Pancreas (tissue), 10 donors: Measurements from ENCODE around the gene GLDC. TPM values are rescaled to one million over a fixed set of nuclear protein-coding genes. Genes with fewer than 3 reads are reported as not detected.

Experiments used
- ATAC-seq, 4 donors: fragments of 200-7000 bp; cut with Tn5 transposase; one replicate each; pipeline versions ENCODE4 v1.8.0 to v1.9.1; 2020; ENCODE audit warnings: mild to moderate bottlenecking in 4 of 4, moderate library complexity in 4 of 4
- DNase-seq, 6 donors: peaks; one replicate each; pipeline ENCODE4 v3.0.0-alpha.2; 2020
- FAIRE-seq: peaks from 2 replicates; lab custom pipeline; 2012; peaks lifted over from hg19 to GRCh38; lab: Jason Lieb, UNC
- H3K27ac ChIP-seq, 4 donors: fragments of 200-600 bp; sonication (generic); 1 replicate in 3 of 4; 2 replicates in 1 of 4; pipeline versions ENCODE4 v1.5.0 to v1.8.0; 2020
- H3K27me3 ChIP-seq, 4 donors: fragments of 200-600 bp; one replicate each; pipeline ENCODE4 v1.8.0; 2021
- H3K36me3 ChIP-seq, 3 donors: fragments of 200-600 bp; sonication (generic) in 1 of 3; one replicate each; pipeline versions ENCODE4 v1.5.0 to v1.8.0; 2020 to 2021
- H3K4me1 ChIP-seq, 3 donors: fragments of 200-600 bp; one replicate each; pipeline ENCODE4 v1.8.0; 2021
- H3K4me3 ChIP-seq, 4 donors: fragments of 200-600 bp; sonication (generic) in 2 of 4; one replicate each; pipeline versions ENCODE4 v1.5.0 to v1.8.0; 2020 to 2021
- H3K9me3 ChIP-seq, 4 donors: fragments of 200-600 bp; one replicate each; pipeline ENCODE4 v1.8.0; 2021
- WGBS, 2 donors: extraction: QIAGEN DNeasy Blood & Tissue Kit; methylation state at CpG; one replicate each; pipeline ENCODE4 v1.1.7; 2013; 5-methylcytosine and 5-hydroxymethylcytosine counted together
- intact Hi-C, 3 donors: fragments of 100-400 bp; cut with DNase I; formaldehyde crosslinking; loops; one replicate each; pipeline versions ENCODE4 v1.11.1 to v1.14.2; 2022
- polyA plus RNA-seq, 2 donors: library from polyadenylated mRNA; stranded (reverse); fragments of 200-250 nt; gene quantifications; one replicate each; pipeline ENCODE4 v1.2.3, GENCODE V29; 2013
- total RNA-seq, 6 donors: library from RNA; stranded (reverse); fragmentation: NEBNext Ultra II Directional in 4 of 6; extraction: Animal tissue kit (Norgen Biotek cat#: 25700) in 4 of 6; gene quantifications; one replicate each; pipeline versions ENCODE4 v1.2.1 to v1.2.4, GENCODE V29; 2021 to 2023
- TF ChIP-seq, protein P1 (sequence below), 4 donors: fragments of 200-600 bp; sonication (generic) in 3 of 4; IDR thresholded peaks; one replicate each; pipeline versions ENCODE4 v1.5.0 to v1.8.0; 2021; ENCODE audit warnings: antibody characterized with exemption in 4 of 4
- donor health status: healthy with polysubstance abuse.
- donor health status: DM: no; HTN: no; CAD: no; lungs with moderate emphysema.
- donor health status: DM: no; HTN: no; CAD: no.
- donor health status: control.
- donor health status: control.
- donor health status: Bipolar disorder and iron deficiency.
- donor health status: DM: yes; HTN: yes; CAD: no.
- donor health status: DM: no; HTN: no; CAD: no.
- donor health status: DM: no; HTN: no; CAD: no.
- donor health status: DM: yes; HTN: yes; CAD: no.

GLDC gene
- total and polyA plus RNA-seq, 8 donors = 0.15 to 1.2 (median 0.47) TPM; not detected in 3

DNA sequence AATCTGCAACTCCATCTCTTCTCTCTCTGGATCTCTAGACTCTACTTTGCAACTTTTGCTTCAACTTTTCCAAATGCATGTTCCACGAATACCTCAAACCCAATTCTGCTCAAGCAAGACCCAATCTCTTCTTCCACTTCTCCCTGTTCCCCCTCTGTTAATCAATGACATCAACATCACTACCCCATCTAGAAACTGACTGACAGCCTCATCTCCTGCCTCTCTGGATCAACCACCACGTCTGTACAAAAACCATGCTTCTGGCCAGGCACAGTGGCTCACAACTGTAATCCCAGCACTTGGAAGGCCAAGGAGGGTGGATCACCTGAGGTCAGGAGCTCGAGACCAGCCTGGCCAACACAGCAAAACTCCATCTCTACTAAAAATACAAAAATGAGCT is 12.2 kb downstream of the GLDC start:
- ATAC-seq = no peak
- TF ChIP-seq, protein P1, sequence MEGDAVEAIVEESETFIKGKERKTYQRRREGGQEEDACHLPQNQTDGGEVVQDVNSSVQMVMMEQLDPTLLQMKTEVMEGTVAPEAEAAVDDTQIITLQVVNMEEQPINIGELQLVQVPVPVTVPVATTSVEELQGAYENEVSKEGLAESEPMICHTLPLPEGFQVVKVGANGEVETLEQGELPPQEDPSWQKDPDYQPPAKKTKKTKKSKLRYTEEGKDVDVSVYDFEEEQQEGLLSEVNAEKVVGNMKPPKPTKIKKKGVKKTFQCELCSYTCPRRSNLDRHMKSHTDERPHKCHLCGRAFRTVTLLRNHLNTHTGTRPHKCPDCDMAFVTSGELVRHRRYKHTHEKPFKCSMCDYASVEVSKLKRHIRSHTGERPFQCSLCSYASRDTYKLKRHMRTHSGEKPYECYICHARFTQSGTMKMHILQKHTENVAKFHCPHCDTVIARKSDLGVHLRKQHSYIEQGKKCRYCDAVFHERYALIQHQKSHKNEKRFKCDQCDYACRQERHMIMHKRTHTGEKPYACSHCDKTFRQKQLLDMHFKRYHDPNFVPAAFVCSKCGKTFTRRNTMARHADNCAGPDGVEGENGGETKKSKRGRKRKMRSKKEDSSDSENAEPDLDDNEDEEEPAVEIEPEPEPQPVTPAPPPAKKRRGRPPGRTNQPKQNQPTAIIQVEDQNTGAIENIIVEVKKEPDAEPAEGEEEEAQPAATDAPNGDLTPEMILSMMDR (IDR thresholded peaks at IDR 0.05) = no peak
- H3K27ac ChIP-seq = no peak overlapping the region

DNA sequence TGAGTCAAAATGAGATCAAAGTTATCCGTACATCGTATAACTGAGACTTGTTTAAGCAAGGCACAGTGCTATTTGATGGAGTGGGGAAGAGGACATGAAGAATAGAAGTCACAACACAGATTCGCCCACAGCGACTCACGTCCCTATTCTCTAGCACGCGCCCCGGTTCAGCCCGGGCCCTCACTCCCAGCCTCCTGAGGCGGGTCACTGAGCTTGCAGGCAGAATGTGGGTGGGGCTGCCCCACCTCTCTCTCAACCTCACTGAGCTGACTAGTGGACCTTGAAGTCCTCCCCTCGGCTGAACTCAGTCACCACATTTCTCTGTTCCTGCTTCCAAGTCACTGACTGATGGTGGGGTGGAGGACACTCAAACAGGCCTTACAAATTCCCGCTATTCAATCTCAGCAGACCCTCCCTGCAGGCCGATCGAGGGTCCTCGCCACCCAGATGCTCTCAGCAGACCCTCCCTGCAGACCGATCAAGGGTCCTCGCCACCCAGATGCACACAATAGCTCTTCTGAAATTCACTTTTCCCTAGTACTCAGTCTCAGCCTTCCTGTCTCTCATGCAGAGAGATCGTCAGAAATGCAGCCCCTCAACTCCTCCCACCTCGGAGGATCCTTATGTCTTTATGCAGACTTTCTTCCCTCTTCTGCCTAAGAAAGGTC is 12.9 kb downstream of the GLDC start:
- TF ChIP-seq, protein P1 (IDR thresholded peaks at IDR 0.05) = no peak
- Histone ChIP-seq H3K27me3 (no peaks in the 10 kb centered on the region), H3K27ac (no peak overlapping the region), H3K4me3 (no peak overlapping the region), H3K4me1 (no peaks in the 10 kb centered on the region), H3K9me3 (no peaks in the 10 kb centered on the region), H3K36me3 (no peaks in the 10 kb centered on the region)
- FAIRE-seq = no peak
- peak in 1 of 6 donors; percentile 29 for DNase-seq
- intact Hi-C loops = no loop called here
- WGBS, 2 donors = 76 to 77% methylated on average over 19 of the region's 19 CpGs
- ATAC-seq = no peak

More for the DNA sequence above, 12.2 kb downstream of the GLDC start:
- H3K4me1 ChIP-seq = no peaks in the 10 kb centered on the region
- FAIRE-seq = no peak
- H3K4me3 ChIP-seq = no peak overlapping the region
- H3K36me3 ChIP-seq = no peaks in the 10 kb centered on the region
- no peaks in the 10 kb centered on the region for H3K9me3 ChIP-seq
- no peaks in the 10 kb centered on the region for H3K27me3 ChIP-seq
- WGBS, 2 donors = 63 to 67% methylated on average over 3 of the region's 3 CpGs
- intact Hi-C loops = no loop called here
- no peak for DNase-seq

DNA sequence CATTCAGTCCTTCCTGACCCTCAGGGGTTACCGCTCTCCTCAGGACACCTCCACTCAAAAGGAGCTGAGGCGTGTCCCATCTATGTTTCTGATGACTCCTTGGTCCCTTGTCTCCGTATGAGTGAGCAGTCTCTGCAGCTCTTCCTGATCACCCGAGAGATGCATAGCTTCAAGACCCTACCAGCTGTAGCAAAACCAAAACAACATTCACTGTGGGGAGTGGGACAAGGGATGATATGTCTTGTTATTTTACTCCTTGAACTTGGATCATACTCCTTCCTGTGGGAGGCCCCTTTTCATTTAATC is 14.4 kb downstream of the GLDC start:
- TF ChIP-seq, protein P1 (IDR thresholded peaks at IDR 0.05) = no peak
- H3K36me3 ChIP-seq = no peaks in the 10 kb centered on the region
- H3K27me3 ChIP-seq = no peaks in the 10 kb centered on the region
- no peak for FAIRE-seq
- no peak overlapping the region for H3K4me3 ChIP-seq
- no peaks in the 10 kb centered on the region for H3K9me3 ChIP-seq
- ATAC-seq = no peak
- no peak for DNase-seq
- intact Hi-C loops = no loop called here
- no peaks in the 10 kb centered on the region for H3K4me1 ChIP-seq
- WGBS, 2 donors = 86 to 91% methylated on average over 4 of the region's 4 CpGs
- H3K27ac ChIP-seq = no peak overlapping the region

DNA sequence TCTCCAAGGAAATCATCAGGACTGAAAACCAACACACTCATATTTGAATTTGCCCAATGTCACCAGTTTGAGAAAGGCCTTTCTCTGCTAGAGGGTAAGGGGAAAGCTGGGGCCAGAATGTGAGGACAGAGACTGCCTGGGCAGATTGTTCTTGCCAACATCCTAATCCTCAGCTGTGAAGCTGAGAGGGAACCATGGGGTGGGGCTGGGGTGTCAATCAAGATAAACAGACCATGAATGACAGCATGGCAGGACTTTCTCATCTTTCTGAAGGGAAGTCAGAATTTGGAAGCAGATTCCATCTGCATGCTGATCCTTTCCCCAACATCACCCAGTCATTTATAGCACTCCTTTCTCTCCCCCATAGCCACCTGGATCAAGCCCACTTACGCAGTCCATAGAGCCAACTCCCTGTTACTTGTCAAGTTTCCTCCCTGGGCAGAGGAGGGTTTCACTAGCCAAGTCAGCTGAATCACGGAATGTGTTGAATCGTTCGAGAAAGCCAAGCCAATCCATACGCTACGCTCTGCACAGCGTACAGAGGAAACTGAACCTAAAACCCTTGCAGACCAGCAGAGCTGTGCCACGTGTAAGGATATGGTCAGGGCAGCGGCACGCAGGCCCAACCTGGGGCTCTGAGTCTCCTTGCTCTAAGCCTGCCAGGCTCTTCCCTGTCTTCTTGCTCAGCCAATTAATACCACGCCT is 14.9 kb downstream of the GLDC start:
- H3K4me1 ChIP-seq = no peaks in the 10 kb centered on the region
- no peaks in the 10 kb centered on the region for H3K9me3 ChIP-seq
- DNase-seq (peak in 1 of 6 donors; percentile 10), ATAC-seq (no peak), FAIRE-seq (no peak)
- 90% methylated on average over 11 of the region's 11 CpGs for WGBS, 2 donors
- no peaks in the 10 kb centered on the region for H3K36me3 ChIP-seq
- intact Hi-C loops = no loop called here
- H3K27me3 ChIP-seq = no peaks in the 10 kb centered on the region
- no peak overlapping the region for H3K27ac ChIP-seq
- H3K4me3 ChIP-seq = no peak overlapping the region
- TF ChIP-seq, protein P1 (IDR thresholded peaks at IDR 0.05) = no peak

DNA sequence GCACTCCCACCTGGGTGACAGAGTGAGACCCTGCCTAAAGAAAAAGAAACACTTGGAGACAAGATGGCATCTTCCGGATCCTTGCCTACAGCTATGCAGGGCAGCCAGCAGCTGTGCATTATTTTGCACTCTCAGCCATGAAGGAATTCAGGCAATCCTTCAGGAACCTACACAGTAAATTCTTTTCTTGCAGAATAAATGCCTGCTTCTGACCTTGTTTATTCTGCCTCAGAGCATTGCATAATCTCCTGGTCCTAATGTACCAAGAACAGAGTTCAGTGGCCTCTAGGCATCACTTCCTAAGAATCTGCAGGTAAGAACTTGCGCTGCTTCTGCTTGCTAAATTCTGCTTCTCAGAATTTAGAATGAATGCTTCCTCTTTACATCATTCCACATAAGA is 16.8 kb downstream of the GLDC start:
- TF ChIP-seq, protein P1 (IDR thresholded peaks at IDR 0.05) = no peak
- DNase-seq = no peak
- no peaks in the 10 kb centered on the region for H3K36me3 ChIP-seq
- H3K9me3 ChIP-seq = no peaks in the 10 kb centered on the region
- H3K27me3 ChIP-seq = no peaks in the 10 kb centered on the region
- intact Hi-C loops = no loop called here
- H3K4me1 ChIP-seq = no peaks in the 10 kb centered on the region
- H3K4me3 ChIP-seq = no peak overlapping the region
- no peak overlapping the region for H3K27ac ChIP-seq
- ATAC-seq = no peak
- WGBS, 2 donors = 86% methylated on average over 2 of the region's 2 CpGs
- FAIRE-seq = no peak
